H1 (cell line): ENCODE results near the gene IL1RAP. TPM values are rescaled to one million over a fixed set of nuclear protein-coding genes. Genes with fewer than 3 reads are reported as not detected.

Experiments
- CHD7 ChIP-seq: fragments of 300-600 bp; sonication (generic); IDR thresholded peaks from 2 replicates; pipeline ENCODE4 v1.7.1; 2012; ENCODE audit warnings: low read length, moderate library complexity, mild to moderate bottlenecking, inconsistent platforms; ENCODE audit not compliant: insufficient replicate concordance
- polyA plus RNA-seq, 7 experiments: library from polyadenylated mRNA; depleted of rRNA in 3 of 7; stranded (reverse) in 5 of 7; unstranded in 2 of 7; fragments of >200 nt in 5 of 7; fragments of 200-250 nt in 2 of 7; gene quantifications; 1 replicate in 5 of 7; 2 replicates in 1 of 7; 4 replicates in 1 of 7; pipeline versions ENCODE4 v1.2.1 to v1.2.3, GENCODE V29; 2011 to 2013; ENCODE audit warnings: missing spikeins in 2 of 7, mixed read lengths in 2 of 7
- total RNA-seq: library from RNA; stranded (reverse); fragmentation: NEBNext Ultra II Directional; extraction: Animal tissue kit (Norgen Biotek cat#: 25700); gene quantifications from 2 replicates; pipeline ENCODE4 v1.2.1, GENCODE V29; 2021
- TF ChIP-seq, protein P1 (sequence below): IDR thresholded peaks from 2 replicates; pipeline ENCODE4 v1.6.1; 2012; ENCODE audit warnings: low read length, inconsistent platforms

The IL1RAP gene
- total and polyA plus RNA-seq, 2 of the 8 experiments (the other 6 are each of a cell fraction or from before 2014, with no cell fraction given), result 2.4 to 3.9 TPM

DNA sequence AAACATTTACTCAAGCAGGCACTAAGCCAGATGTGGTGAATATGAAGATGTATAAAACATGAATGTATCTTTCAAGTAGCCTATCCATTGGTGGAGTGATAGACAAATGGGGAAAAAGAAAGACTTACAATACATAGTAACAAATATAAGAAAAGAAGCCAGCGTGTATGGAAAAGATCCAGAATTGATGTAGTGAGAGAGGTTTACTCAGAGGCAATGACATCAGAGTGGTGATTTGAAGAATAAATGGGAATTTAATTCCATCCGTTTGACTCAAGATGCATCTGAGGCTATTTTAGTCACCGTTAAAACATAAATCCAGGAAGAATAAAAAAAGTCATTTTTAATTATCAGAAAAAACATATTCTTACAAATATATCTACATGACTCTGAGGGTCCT is 162.6 kb downstream of the IL1RAP start (continued):
- TF ChIP-seq CHD7, result no peak
- TF ChIP-seq, protein P1, sequence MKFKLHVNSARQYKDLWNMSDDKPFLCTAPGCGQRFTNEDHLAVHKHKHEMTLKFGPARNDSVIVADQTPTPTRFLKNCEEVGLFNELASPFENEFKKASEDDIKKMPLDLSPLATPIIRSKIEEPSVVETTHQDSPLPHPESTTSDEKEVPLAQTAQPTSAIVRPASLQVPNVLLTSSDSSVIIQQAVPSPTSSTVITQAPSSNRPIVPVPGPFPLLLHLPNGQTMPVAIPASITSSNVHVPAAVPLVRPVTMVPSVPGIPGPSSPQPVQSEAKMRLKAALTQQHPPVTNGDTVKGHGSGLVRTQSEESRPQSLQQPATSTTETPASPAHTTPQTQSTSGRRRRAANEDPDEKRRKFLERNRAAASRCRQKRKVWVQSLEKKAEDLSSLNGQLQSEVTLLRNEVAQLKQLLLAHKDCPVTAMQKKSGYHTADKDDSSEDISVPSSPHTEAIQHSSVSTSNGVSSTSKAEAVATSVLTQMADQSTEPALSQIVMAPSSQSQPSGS, result no peak
